K562 (cell line): ENCODE measurements around the gene TACR1. TPM values are rescaled to one million over a fixed set of nuclear protein-coding genes. Genes with fewer than 3 reads are reported as not detected.

Source experiments
- ATAC-seq: fragments of 200-7000 bp; cut with Tn5 transposase; 3 replicates; pipeline ENCODE4 v1.9.1; 2020; ENCODE audit warnings: moderate library complexity
- BruUV-seq: library from RNA; stranded (reverse); fragments of 400-500 nt; replicated peaks from 2 replicates; lab custom pipeline; 2021; lab: Mats Ljungman, UMichigan
- CTCF ChIA-PET: fragments of 300-600 bp; formaldehyde crosslinking; extraction: SDS; loops from one replicate; lab custom pipeline; 2021; ENCODE audit warnings: low intra/inter-chr PET ratio; lab: Yijun Ruan, JAX
- POLR2A ChIA-PET: fragments of 300-600, 350-650 bp; sonication (Branson Sonifier 250); formaldehyde crosslinking; extraction: SDS; loops from one replicate; lab custom pipeline; 2021; ENCODE audit warnings: antibody characterized with exemption, inconsistent platforms; lab: Yijun Ruan, JAX
- DNase-seq, 4 experiments: peaks; one replicate each; pipeline versions ENCODE4 v3.0.0 to v3.0.0-alpha.2; 2011 to 2018; ENCODE audit warnings: low spot score in 3 of 4, mixed read lengths in 3 of 4; ENCODE audit errors: extremely low read depth in 1 of 4
- FAIRE-seq: peaks from 2 replicates; lab custom pipeline; 2011; peaks lifted over from hg19 to GRCh38; lab: Jason Lieb, UNC
- H2AFZ ChIP-seq: 2 replicates; pipeline ENCODE4 v1.6.0; 2011; ENCODE audit warnings: low read depth, low read length, control low read depth, inconsistent platforms
- H3K27ac ChIP-seq: fragments of 200-600 bp; 3 replicates; pipeline ENCODE4 v1.8.0; 2011; ENCODE audit warnings: low read depth, mild to moderate bottlenecking, control low read depth, inconsistent platforms, low read length, moderate library complexity, mixed read lengths; ENCODE audit errors: extremely low read depth
- H3K27me3 ChIP-seq, 2 experiments: fragments of 300-600 bp in 1 of 2; 2 replicates in 1 of 2; 3 replicates in 1 of 2; pipeline versions ENCODE4 v1.6.0 to v1.8.0; 2011; ENCODE audit warnings: inconsistent platforms in 2 of 2, low read length in 2 of 2, mild to moderate bottlenecking in 1 of 2, mixed read lengths in 1 of 2, moderate library complexity in 1 of 2; ENCODE audit not compliant: control insufficient read depth in 2 of 2, insufficient read depth in 2 of 2
- H3K36me3 ChIP-seq: fragments of 300-600 bp; 3 replicates; pipeline ENCODE4 v1.8.0; 2011; ENCODE audit warnings: mild to moderate bottlenecking, low read length, inconsistent platforms; ENCODE audit not compliant: control insufficient read depth, insufficient read depth
- H3K4me1 ChIP-seq, 2 experiments: fragments of 200-600 bp in 1 of 2; replicated peaks in 1 of 2; 2 replicates in 1 of 2; 3 replicates in 1 of 2; pipeline versions ENCODE4 v1.5.1 to v1.8.0; 2011; ENCODE audit warnings: inconsistent platforms in 2 of 2, low read length in 2 of 2, mild to moderate bottlenecking in 1 of 2, mixed read lengths in 1 of 2, moderate library complexity in 1 of 2; ENCODE audit not compliant: control insufficient read depth in 2 of 2, insufficient read depth in 2 of 2
- H3K4me2 ChIP-seq: 2 replicates; pipeline ENCODE4 v1.6.1; 2011; ENCODE audit warnings: low read length, control low read depth, inconsistent platforms, mixed read lengths; ENCODE audit not compliant: insufficient read depth
- H3K4me3 ChIP-seq: fragments of 200-600 bp; sonication (generic), shearing (Covaris generic); 2 replicates; pipeline ENCODE4 v1.5.1; 2016; ENCODE audit warnings: control low read depth, inconsistent platforms
- H3K79me2 ChIP-seq: fragments of 200-600 bp; 3 replicates; pipeline ENCODE4 v1.8.0; 2011; ENCODE audit warnings: low read length, inconsistent platforms; ENCODE audit not compliant: control insufficient read depth, insufficient read depth
- H3K9ac ChIP-seq, 2 experiments: 2 replicates each; pipeline versions ENCODE4 v1.6.0 to v1.6.1; 2011; ENCODE audit warnings: low read depth in 2 of 2, low read length in 2 of 2, control low read depth in 1 of 2, inconsistent platforms in 1 of 2, mild to moderate bottlenecking in 1 of 2, mixed read lengths in 1 of 2; ENCODE audit not compliant: insufficient read depth in 1 of 2
- H3K9me1 ChIP-seq: one replicate; pipeline ENCODE4 v1.6.0; 2011; ENCODE audit warnings: inconsistent platforms, mild to moderate bottlenecking, low read length, moderate library complexity; ENCODE audit not compliant: control insufficient read depth, insufficient read depth
- H3K9me3 ChIP-seq: replicated peaks from 2 replicates; pipeline ENCODE4 v1.5.1; 2011; ENCODE audit warnings: low read depth, low read length, inconsistent platforms; ENCODE audit not compliant: control insufficient read depth, insufficient read depth
- H4K20me1 ChIP-seq: replicated peaks from 2 replicates; pipeline ENCODE4 v1.6.1; 2011; ENCODE audit warnings: low read length, inconsistent platforms, mixed read lengths; ENCODE audit not compliant: control insufficient read depth, insufficient read depth
- BCL6 ChIP-seq: fragments of 250-450 bp; sonication (Bioruptor Pico); IDR thresholded peaks from 2 replicates; pipeline ENCODE4 v1.4.0; 2020
- ZNF133 ChIP-seq: fragments of 250-450 bp; sonication (Bioruptor Pico); IDR thresholded peaks from 2 replicates; pipeline ENCODE4 v1.4.0; 2020; ENCODE audit warnings: mild to moderate bottlenecking
- ZNF583 ChIP-seq: fragments of 250-450 bp; sonication (Bioruptor Pico); IDR thresholded peaks from 2 replicates; pipeline ENCODE4 v1.4.0; 2020
- WGBS: fragments of 100-300 bp; shearing (Covaris generic); methylation state at CpG from one replicate; pipeline ENCODE4 v1.1.6; 2016; ENCODE audit warnings: low coverage, mixed read lengths; ENCODE audit not compliant: insufficient coverage; ENCODE audit errors: missing lambda C conversion rate; 5-methylcytosine and 5-hydroxymethylcytosine counted together
- in situ Hi-C: fragments of 300-500 bp; cut with MboI; formaldehyde crosslinking; loops from 4 replicates; pipeline ENCODE4 v1.15.0; 2018; ENCODE audit warnings: inconsistent platforms, mixed read lengths
- intact Hi-C: fragments of 100-400 bp; cut with micrococcal nuclease; formaldehyde crosslinking; loops from 2 replicates; pipeline ENCODE4 v1.14.2; 2022
- polyA plus RNA-seq, 8 experiments: library from polyadenylated mRNA; depleted of rRNA in 4 of 8; stranded (reverse) in 5 of 8; unstranded in 3 of 8; fragments of >200 nt; fragmentation: Nextera tagmentation in 2 of 8; fragmentation: Illumina TruSeq in 1 of 8; extraction: Ambion mirVana in 2 of 8; extraction: Trizol in 1 of 8; gene quantifications; 2 replicates each; pipeline versions ENCODE4 v1.2.1 to v1.2.3, GENCODE V29; 2011 to 2014; ENCODE audit warnings: inconsistent platforms in 1 of 8, missing spikeins in 1 of 8
- total RNA-seq, 7 experiments: library from RNA; depleted of rRNA in 6 of 7; stranded (reverse); fragments of >200 nt in 6 of 7; fragmentation: Illumina TruSeq in 2 of 7; extraction: Trizol in 2 of 7; gene quantifications; 2 replicates each; pipeline versions ENCODE4 v1.2.1 to v1.2.3, GENCODE V29; 2011 to 2021; ENCODE audit warnings: low replicate concordance in 1 of 7
- TF ChIP-seq, protein P1 (sequence below): fragments of 450-650 bp; formaldehyde crosslinking; IDR thresholded peaks from 2 replicates; pipeline ENCODE4 v1.4.0; 2022; ENCODE audit warnings: missing genetic modification characterization
- TF ChIP-seq, protein P2 (sequence below), 2 experiments: IDR thresholded peaks; 2 replicates each; pipeline ENCODE4 v1.6.1; 2011; ENCODE audit warnings: borderline replicate concordance in 1 of 2, control low read depth in 1 of 2, low read depth in 1 of 2, low read length in 1 of 2, mild to moderate bottlenecking in 1 of 2, mixed read lengths in 1 of 2, moderate library complexity in 1 of 2; ENCODE audit not compliant: insufficient read depth in 1 of 2, insufficient read length in 1 of 2, poor library complexity in 1 of 2, severe bottlenecking in 1 of 2; ENCODE audit errors: extremely low read depth in 1 of 2

Gene TACR1
- total and polyA plus RNA-seq, 9 of the 15 experiments (the other 6 are each of a cell fraction or from before 2014, with no cell fraction given), result not detected

DNA sequence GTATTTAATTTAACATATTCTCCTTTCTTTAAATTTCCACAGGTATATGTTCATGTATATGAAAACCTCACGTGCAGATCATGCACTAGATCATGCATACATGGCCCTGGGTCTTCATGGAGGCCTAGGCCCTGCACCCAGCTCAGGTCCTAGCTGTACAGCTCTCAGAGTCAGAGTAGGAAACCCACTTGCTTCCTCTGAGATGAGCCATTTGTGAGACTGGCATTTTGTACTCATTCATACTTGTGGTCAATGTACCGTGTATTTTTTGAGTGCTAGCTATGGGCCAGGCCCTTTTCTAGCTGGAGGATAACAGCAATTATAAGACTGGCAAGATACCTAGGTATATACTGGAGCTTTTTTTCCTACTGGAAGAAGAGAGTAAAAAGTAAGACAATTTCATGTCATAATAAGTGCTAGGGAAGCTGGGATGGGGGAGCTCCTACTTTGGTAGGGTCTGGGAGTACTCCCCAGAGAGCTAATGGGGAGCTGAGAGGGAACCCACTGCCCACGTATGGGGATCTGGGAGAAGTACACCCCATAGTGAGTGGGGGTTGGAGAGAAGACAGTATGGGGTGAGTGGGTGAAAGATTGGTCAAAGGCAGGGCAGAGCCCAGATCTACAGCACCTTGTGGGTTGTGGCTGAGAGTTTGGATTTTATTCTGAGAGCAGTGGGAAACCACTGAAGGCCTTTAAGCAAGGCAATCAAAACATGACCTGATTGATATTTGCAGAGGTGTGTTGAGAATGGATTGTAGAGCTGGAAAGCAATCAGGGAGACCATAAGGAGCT is 168.9 kb downstream of the TACR1 start:
- FAIRE-seq (no peak), DNase-seq (no peak), ATAC-seq (no peak)
- H3K9me3 ChIP-seq, result no peaks in the 10 kb centered on the region
- no peak overlapping the region for H3K9ac ChIP-seq
- ChIA-PET CTCF (interaction anchor here (0.6 kb wide), 1 partner anchor 388 kb away, joined by 5 read pairs; no protein-coding TSS in a partner anchor), POLR2A (interaction anchor here (0.6 kb wide), 1 partner anchor 13 kb away, joined by 3 read pairs; no protein-coding TSS in a partner anchor)
- intact Hi-C loops (no loop called here), in situ Hi-C loops (loop anchor here (10.0 kb wide), 1 partner anchor 336 kb away; no protein-coding TSS in a partner anchor)
- no peaks in the 10 kb centered on the region for H3K36me3 ChIP-seq
- TF ChIP-seq, protein P1, sequence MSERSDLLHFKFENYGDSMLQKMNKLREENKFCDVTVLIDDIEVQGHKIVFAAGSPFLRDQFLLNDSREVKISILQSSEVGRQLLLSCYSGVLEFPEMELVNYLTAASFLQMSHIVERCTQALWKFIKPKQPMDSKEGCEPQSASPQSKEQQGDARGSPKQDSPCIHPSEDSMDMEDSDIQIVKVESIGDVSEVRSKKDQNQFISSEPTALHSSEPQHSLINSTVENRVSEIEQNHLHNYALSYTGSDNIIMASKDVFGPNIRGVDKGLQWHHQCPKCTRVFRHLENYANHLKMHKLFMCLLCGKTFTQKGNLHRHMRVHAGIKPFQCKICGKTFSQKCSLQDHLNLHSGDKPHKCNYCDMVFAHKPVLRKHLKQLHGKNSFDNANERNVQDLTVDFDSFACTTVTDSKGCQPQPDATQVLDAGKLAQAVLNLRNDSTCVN (CRISPR knock-in tag), result no peak
- TF ChIP-seq BCL6 (CRISPR knock-in tag) (no peak), ZNF133 (CRISPR knock-in tag) (no peak), ZNF583 (CRISPR knock-in tag) (no peak)
- TF ChIP-seq, protein P2, sequence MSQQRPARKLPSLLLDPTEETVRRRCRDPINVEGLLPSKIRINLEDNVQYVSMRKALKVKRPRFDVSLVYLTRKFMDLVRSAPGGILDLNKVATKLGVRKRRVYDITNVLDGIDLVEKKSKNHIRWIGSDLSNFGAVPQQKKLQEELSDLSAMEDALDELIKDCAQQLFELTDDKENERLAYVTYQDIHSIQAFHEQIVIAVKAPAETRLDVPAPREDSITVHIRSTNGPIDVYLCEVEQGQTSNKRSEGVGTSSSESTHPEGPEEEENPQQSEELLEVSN (IDR thresholded peaks at IDR 0.05; ENCODE audit: borderline replicate concordance in 1 of 2, extremely low read depth in 1 of 2, insufficient read depth in 1 of 2, insufficient read length in 1 of 2, low read depth in 1 of 2, low read length in 1 of 2, poor library complexity in 1 of 2, severe bottlenecking in 1 of 2), result no peak
- H3K27ac ChIP-seq, result no peak overlapping the region
- H3K4me2 ChIP-seq, result no peak overlapping the region
- H4K20me1 ChIP-seq, result no peaks in the 10 kb centered on the region
- H3K9me1 ChIP-seq, result no peaks in the 10 kb centered on the region
- BruUV-seq, result no TSS peak
- no peak overlapping the region for H3K4me3 ChIP-seq
- no peak overlapping the region for H2AFZ ChIP-seq
- H3K4me1 ChIP-seq, result no peaks in the 10 kb centered on the region
- H3K79me2 ChIP-seq, result no peaks in the 10 kb centered on the region
- 0 out of 5 replicates have a peak, but pooled peaks cover 0 to 5% of the 10 kb centered on the region in 2 experiments for H3K27me3 ChIP-seq
- 7% methylated on average over 3 of the region's 3 CpGs for WGBS
